MM.1S (cell line): ENCODE data around the gene SERHL2.

Experiments
- DNase-seq: peaks from one replicate; pipeline ENCODE4 v3.0.0-alpha.2; 2015
- H2AFZ ChIP-seq: fragments of 300-600 bp; sonication (generic); 2 replicates; pipeline ENCODE4 v1.6.0; 2016; ENCODE audit warnings: antibody characterized with exemption, low read length
- H3F3A ChIP-seq: fragments of 300-600 bp; sonication (generic); 2 replicates; pipeline ENCODE4 v1.6.1; 2016; ENCODE audit warnings: mild to moderate bottlenecking, antibody characterized with exemption, low read length, moderate library complexity, mixed read lengths; ENCODE audit not compliant: insufficient read depth
- H3K27ac ChIP-seq: fragments of 300-600 bp; sonication (generic); 2 replicates; pipeline ENCODE4 v1.5.1; 2016; ENCODE audit warnings: mild to moderate bottlenecking, low read length
- H3K27me3 ChIP-seq: fragments of 300-600 bp; sonication (generic); replicated peaks from 2 replicates; pipeline ENCODE4 v1.6.0; 2016; ENCODE audit warnings: low read length; ENCODE audit not compliant: insufficient read depth
- H3K36me3 ChIP-seq: fragments of 300-600 bp; sonication (generic); replicated peaks from 2 replicates; pipeline ENCODE4 v1.6.1; 2016; ENCODE audit warnings: mild to moderate bottlenecking, low read length, mixed read lengths; ENCODE audit not compliant: insufficient read depth
- H3K4me1 ChIP-seq: fragments of 300-600 bp; sonication (generic); 2 replicates; pipeline ENCODE4 v1.6.1; 2016; ENCODE audit warnings: low read length, mixed read lengths
- H3K4me2 ChIP-seq: fragments of 300-600 bp; sonication (generic); 2 replicates; pipeline ENCODE4 v1.6.0; 2016; ENCODE audit warnings: low read depth, low read length
- H3K4me3 ChIP-seq: fragments of 300-600 bp; sonication (generic); 2 replicates; pipeline ENCODE4 v1.5.1; 2016; ENCODE audit warnings: low read length, mixed read lengths
- H3K79me2 ChIP-seq: fragments of 300-600 bp; sonication (generic); 2 replicates; pipeline ENCODE4 v1.6.1; 2016; ENCODE audit warnings: mixed run types, low read length, mixed read lengths
- H3K9ac ChIP-seq: fragments of 300-600 bp; sonication (generic); 2 replicates; pipeline ENCODE4 v1.6.1; 2016; ENCODE audit warnings: low read length, mixed read lengths
- H3K9me2 ChIP-seq: fragments of 300-600 bp; sonication (generic); replicated peaks from 2 replicates; pipeline ENCODE4 v1.6.1; 2016; ENCODE audit warnings: mild to moderate bottlenecking, low read length, mixed read lengths; ENCODE audit not compliant: insufficient read depth
- H3K9me3 ChIP-seq: fragments of 300-600 bp; sonication (generic); replicated peaks from 2 replicates; pipeline ENCODE4 v1.6.1; 2016; ENCODE audit warnings: mild to moderate bottlenecking, low read length, mixed read lengths; ENCODE audit not compliant: insufficient read depth
- H4K20me1 ChIP-seq: fragments of 300-600 bp; sonication (generic); 2 replicates; pipeline ENCODE4 v1.6.1; 2016; ENCODE audit warnings: mild to moderate bottlenecking, low read length, moderate library complexity, mixed read lengths; ENCODE audit not compliant: insufficient read depth
- CTCF ChIP-seq: fragments of 300-600 bp; sonication (generic); IDR thresholded peaks from 2 replicates; pipeline ENCODE4 v1.5.1; 2016; ENCODE audit warnings: antibody characterized with exemption, low read length, mixed read lengths
- EZH2 ChIP-seq: fragments of 300-600 bp; sonication (generic); optimal IDR thresholded peaks from 2 replicates; pipeline ENCODE3; 2017; ENCODE audit warnings: low read depth, mild to moderate bottlenecking, antibody characterized with exemption, low read length, mixed read lengths
- EZH2phosphoT487 ChIP-seq: fragments of 300-600 bp; sonication (generic); IDR thresholded peaks from 2 replicates; pipeline ENCODE4 v1.6.1; 2018; ENCODE audit warnings: antibody characterized with exemption, low read length

Gene SERHL2

GRCh38 chr22:42596863-42597530 is 43.2 kb downstream of the SERHL2 start:
- no peaks in the 10 kb centered on the region for H3K27me3 ChIP-seq
- no peaks in the 10 kb centered on the region; the same call in 1 of the 2 replicates for H4K20me1 ChIP-seq
- no peak overlapping the region for H3K4me3 ChIP-seq
- TF ChIP-seq EZH2 (no peak), CTCF (no peak), EZH2phosphoT487 (no peak)
- H3F3A ChIP-seq: no peaks in the 10 kb centered on the region
- H3K27ac ChIP-seq: no peak overlapping the region
- no peaks in the 10 kb centered on the region for H3K4me1 ChIP-seq
- no peaks in the 10 kb centered on the region for H3K9me2 ChIP-seq
- peaks cover 31% of the 10 kb centered on the region for H3K79me2 ChIP-seq
- H3K4me2 ChIP-seq: no peak overlapping the region
- peaks cover 23% of the 10 kb centered on the region for H3K36me3 ChIP-seq
- no peak for DNase-seq
- H3K9me3 ChIP-seq: no peaks in the 10 kb centered on the region
- no peak overlapping the region for H3K9ac ChIP-seq
- no peak overlapping the region for H2AFZ ChIP-seq

DNA sequence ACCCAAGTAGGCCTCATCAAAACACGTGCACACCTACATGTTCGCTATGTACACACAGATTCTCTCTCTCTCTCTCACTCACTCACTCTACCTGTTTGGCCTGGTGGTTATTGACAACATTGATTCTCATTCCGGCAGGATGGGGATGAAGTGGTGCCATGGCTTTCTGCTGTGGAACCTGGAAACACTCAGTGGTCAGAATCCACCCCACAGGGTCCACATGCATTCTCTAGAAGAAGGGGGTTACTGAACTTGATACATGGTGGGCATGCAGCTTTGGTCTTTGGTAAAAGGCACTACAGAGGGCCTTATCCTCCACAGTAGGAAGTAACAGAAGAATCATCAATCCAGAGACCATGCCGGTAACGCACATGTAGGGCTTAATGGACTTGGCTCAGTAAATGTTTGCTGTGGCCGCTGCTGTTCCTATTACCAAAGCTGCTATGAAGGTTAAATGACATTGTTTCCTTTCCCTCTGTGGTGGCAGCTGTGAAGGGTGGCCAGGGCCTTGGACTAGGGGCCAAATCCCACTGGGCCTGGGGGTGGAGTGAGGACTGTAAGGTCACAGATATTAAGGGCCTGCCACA is 48.2 kb downstream of the SERHL2 start:
- Histone ChIP-seq H3K79me2 (peaks cover 74% of the 10 kb centered on the region), H3F3A (no peaks in the 10 kb centered on the region), H3K4me2 (no peak overlapping the region), H4K20me1 (peaks cover 12% of the 10 kb centered on the region), H3K4me1 (no peaks in the 10 kb centered on the region), H3K9me3 (no peaks in the 10 kb centered on the region), H3K4me3 (no peak overlapping the region), H3K9me2 (no peaks in the 10 kb centered on the region), H3K36me3 (peaks cover 6% of the 10 kb centered on the region; the same call in 1 of the 2 replicates), H3K27ac (no peak overlapping the region), H3K27me3 (no peaks in the 10 kb centered on the region), H2AFZ (no peak overlapping the region), H3K9ac (no peak overlapping the region)
- no peak for TF ChIP-seq EZH2
- TF ChIP-seq CTCF: no peak
- TF ChIP-seq EZH2phosphoT487: no peak
- DNase-seq: no peak

DNA sequence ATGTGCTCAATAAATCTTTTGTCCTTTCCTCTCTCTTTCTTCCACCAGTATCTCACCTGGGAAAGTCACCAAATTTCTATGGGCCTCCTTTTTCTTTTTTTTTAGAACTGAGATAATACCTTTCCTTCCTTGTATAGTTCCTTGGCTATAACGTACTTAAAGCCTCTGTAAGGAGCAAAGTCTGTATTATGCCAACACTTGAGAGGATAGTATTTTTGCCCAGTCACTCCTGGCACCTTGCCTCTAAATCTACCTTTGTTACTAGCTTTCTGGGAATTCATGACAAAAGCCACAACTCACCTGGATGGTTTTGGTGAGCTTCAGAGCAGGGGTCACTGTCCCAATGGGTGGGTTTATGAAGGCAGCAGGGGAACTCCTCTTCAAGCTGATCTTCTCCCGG is 48.7 kb downstream of the SERHL2 start:
- H3K4me1 ChIP-seq: no peaks in the 10 kb centered on the region
- H4K20me1 ChIP-seq: peaks cover 12% of the 10 kb centered on the region
- H3K4me2 ChIP-seq: no peak overlapping the region
- H3K9me3 ChIP-seq: no peaks in the 10 kb centered on the region
- H3F3A ChIP-seq: no peaks in the 10 kb centered on the region
- peaks cover 6% of the 10 kb centered on the region; the same call in 1 of the 2 replicates for H3K36me3 ChIP-seq
- H3K9me2 ChIP-seq: no peaks in the 10 kb centered on the region
- H3K79me2 ChIP-seq: peaks cover 79% of the 10 kb centered on the region
- no peak overlapping the region for H3K9ac ChIP-seq
- no peak overlapping the region for H3K27ac ChIP-seq
- no peak for DNase-seq
- TF ChIP-seq CTCF: no peak
- TF ChIP-seq EZH2phosphoT487: no peak
- no peak for TF ChIP-seq EZH2
- H2AFZ ChIP-seq: no peak overlapping the region
- no peaks in the 10 kb centered on the region for H3K27me3 ChIP-seq
- H3K4me3 ChIP-seq: no peak overlapping the region
